Retinal pigment epithelial cell (primary cell): Measurements from ENCODE around the gene TRMT5.

Experiments used
- DNase-seq: peaks from one replicate; pipeline ENCODE4 v3.0.0-alpha.2; 2010; ENCODE audit warnings: low read depth
- H3K4me3 ChIP-seq: 2 replicates; pipeline ENCODE4 v1.5.1; 2011; ENCODE audit warnings: mild to moderate bottlenecking, low read length, control low read depth, moderate library complexity
- TF ChIP-seq, protein P1 (sequence below): conservative IDR thresholded peaks from 2 replicates; pipeline ENCODE4 v1.5.1; 2011; ENCODE audit warnings: low read depth, low read length, control low read depth, inconsistent platforms

Gene TRMT5

DNA sequence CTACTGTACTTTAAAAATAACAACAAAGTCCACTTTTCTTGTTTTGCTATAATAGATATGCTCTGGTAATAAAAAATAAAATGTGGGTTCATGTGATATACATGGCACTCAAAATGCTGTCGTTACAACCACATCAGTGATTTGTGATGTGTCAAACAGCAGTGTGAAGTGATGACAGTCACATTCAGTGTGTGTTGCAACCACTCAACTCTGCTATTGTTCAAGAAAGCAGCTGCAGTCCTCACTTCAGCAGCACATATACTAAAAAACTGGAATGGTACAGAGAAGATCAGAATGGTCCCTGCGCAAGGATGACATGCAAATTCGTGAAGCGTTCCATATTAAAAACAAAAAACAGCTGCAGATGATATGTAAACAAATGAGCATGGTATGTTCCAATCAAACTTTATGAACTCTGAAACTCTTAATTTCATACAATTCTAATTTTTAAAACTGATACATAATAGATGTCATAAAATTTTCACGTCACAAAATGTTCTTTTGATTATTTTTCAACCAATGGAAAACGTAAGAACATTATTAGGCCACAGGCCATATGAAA lies 6.7 kb downstream of the TRMT5 start:
- no peak for DNase-seq
- TF ChIP-seq, protein P1, sequence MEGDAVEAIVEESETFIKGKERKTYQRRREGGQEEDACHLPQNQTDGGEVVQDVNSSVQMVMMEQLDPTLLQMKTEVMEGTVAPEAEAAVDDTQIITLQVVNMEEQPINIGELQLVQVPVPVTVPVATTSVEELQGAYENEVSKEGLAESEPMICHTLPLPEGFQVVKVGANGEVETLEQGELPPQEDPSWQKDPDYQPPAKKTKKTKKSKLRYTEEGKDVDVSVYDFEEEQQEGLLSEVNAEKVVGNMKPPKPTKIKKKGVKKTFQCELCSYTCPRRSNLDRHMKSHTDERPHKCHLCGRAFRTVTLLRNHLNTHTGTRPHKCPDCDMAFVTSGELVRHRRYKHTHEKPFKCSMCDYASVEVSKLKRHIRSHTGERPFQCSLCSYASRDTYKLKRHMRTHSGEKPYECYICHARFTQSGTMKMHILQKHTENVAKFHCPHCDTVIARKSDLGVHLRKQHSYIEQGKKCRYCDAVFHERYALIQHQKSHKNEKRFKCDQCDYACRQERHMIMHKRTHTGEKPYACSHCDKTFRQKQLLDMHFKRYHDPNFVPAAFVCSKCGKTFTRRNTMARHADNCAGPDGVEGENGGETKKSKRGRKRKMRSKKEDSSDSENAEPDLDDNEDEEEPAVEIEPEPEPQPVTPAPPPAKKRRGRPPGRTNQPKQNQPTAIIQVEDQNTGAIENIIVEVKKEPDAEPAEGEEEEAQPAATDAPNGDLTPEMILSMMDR: no peak
- H3K4me3 ChIP-seq: no peak overlapping the region

DNA sequence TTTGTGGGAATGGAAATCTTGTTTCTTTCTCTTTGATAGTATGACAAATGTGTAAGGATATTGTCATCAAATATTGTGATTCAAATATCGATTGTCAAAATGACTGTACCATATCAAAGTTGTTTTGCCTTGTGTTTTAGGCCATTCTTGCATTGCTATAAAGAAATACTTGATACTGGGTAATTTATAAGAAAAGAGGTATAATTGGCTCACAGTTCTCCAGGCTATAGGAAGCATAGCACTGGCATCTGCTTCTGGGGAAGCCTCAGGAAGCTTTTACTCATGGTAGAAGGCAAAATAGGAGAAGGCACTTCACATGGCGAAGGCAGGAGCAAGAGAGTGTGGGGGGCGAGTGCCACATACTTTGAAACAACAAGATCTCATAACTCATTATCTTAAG lies 7.8 kb downstream of the TRMT5 start:
- H3K4me3 ChIP-seq: no peak overlapping the region
- DNase-seq: no peak
- TF ChIP-seq, protein P1: no peak

DNA sequence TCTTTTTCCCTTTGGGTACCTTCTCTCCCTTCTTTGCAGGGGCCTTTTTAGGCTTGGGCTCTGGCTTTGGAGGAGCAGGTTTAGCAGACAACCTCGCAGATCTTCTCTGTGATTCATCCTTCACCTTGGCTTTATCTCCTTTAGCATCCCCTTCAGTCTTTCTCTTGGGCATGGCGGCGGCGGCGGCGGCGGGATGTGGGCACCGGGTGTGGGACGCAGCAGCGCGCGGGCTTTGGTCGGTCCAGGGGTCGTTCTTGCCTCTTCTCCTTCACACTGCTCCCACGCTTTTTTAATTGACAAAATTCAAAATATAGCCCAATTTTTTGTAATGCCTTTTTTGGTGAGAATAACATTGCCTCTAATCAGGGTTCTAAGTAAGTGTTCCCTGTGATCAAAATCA lies 8.6 kb downstream of the TRMT5 start:
- TF ChIP-seq, protein P1: no peak
- no peak overlapping the region for H3K4me3 ChIP-seq
- DNase-seq: no peak

DNA sequence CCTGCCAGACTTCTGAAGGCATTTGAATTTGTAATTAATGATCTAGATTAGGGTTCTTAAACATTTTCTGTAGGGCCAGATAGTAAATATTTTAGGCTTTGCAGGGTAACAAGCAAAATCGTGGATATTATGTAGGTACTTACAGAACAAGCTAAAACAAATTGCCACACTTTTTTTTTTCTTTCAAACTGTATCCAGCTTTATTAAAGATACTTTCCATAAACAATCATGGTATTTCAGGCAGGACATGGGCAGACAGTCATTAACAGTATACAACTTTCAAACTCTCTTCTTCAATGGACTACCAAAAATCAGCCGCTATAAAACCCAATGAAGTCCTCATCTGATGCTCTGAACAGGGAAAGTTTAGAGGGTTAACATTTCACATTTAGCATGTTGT lies 9.6 kb downstream of the TRMT5 start:
- TF ChIP-seq, protein P1: no peak
- no peak overlapping the region for H3K4me3 ChIP-seq
- DNase-seq: no peak

DNA sequence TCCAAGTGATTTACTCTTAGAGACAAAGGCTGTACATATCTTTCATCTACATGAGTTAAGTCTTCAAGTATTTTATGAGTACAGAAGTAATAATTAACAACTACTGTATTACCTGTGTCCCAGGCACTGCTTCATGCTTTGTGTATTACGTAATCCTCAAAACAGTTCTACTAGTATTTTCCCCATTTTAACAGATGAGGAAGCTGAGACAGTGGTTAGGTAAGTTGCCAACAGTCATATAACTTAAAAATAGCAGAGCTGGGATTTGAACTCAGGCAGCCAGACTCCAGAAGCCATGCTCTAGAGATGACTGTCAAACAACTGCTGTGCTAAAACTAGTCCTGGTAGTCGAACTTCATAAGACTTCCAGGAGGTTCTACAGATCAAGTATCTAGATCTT lies 10.7 kb downstream of the TRMT5 start:
- TF ChIP-seq, protein P1: no peak
- DNase-seq: no peak
- H3K4me3 ChIP-seq: no peak overlapping the region

DNA sequence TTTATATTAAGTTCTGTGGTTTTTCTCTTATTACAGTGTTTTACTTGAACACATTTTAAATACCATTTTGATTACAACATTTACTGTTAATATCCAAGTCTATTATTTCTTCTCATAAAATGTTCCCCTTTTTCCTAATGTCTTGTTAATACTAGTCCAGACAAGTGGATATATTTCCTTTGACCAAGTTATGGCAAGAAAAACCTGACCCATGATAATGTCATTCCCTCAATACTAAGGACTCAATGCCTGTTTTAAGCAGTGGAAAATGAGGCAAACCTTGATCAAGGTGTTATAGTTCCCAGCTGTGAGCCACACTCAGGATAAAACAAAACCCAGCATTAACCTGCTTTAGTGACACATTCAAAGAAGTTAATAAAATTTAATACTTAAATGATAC lies 12.2 kb downstream of the TRMT5 start:
- DNase-seq: no peak
- H3K4me3 ChIP-seq: no peak overlapping the region
- TF ChIP-seq, protein P1: no peak

DNA sequence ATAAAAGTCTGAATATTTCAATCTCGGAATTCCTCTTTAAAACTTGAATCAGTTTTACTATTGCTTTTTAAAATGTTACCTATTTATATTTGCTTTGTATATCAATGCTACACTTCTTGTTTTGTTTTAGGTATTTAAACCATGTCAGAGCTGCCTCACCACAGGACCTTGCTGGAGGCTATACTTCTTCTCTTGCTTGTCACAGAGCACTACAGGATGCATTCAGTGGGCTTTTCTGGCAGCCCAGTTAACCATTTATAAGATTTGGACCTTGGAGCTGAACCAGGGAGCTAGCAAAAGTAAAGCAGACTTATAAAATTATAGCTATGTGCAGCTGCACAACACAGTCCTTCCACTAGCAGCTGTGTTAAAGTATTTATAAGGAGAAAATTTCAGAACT lies 12.8 kb downstream of the TRMT5 start:
- TF ChIP-seq, protein P1: no peak
- no peak for DNase-seq
- H3K4me3 ChIP-seq: no peak overlapping the region
